ENCODE measurements around the gene STARD10. TPM values are rescaled to one million over a fixed set of nuclear protein-coding genes. Genes with fewer than 3 reads are reported as not detected.
A peak's percentile ranks its signal among the peaks of the same experiment; 100 is the strongest.

STARD10 gene
- total and polyA plus RNA-seq, 9 of the 15 experiments (the other 6 are each of a cell fraction or from before 2014, with no cell fraction given) = 0.15 to 52.9 (median 32.3) TPM

DNA sequence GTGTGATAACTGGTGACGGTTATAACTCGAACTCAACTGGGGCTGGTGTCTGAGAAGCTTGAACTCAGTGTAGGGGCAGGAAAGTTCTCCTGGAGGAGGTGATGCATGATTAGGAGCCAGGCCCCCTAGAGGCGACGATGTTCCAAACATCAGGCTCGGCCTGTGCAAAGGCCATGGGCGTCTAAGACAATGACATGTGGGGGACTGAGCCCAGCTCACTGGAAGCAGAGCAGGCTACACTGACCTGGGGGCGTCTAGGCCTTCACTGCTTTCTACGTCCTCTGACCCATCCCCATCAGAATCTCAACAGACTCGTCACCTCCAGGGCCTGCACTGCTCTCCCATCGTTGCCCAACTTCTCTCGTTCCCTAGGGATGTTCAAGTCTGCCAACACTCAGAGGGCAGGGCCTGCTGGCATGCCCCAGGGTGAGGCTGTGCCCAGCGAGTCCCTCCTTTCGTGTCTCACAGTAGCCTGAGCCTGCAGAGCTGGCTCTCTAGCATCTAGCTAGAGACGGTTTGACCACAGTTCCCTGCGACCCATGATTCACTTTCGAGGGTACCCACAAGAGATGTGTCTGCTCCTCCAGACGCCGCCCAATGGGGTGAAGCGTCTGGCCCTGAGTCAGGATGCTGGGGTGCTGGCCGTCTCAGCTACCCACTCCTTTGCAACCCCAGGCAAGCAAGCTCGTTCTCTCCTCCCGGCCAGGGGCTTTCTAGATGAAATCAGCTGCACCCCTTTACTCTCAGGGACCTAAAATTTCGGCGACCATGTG is 19.3 kb upstream of the STARD10 start (continued):
- TF ChIP-seq CREB3L1 (IDR thresholded peaks at IDR 0.05; ENCODE audit: borderline replicate concordance, low read depth) (peak; percentile 22; the same call in 1 of the 2 replicates), KLF10 (CRISPR knock-in tag; IDR thresholded peaks at IDR 0.05) (no peak), EP300 (IDR thresholded peaks at IDR 0.05; ENCODE audit: low read length) (no peak), NFXL1 (CRISPR knock-in tag; IDR thresholded peaks at IDR 0.05) (no peak), PHTF2 (CRISPR knock-in tag; IDR thresholded peaks at IDR 0.05) (no peak), RCOR1 (IDR thresholded peaks at IDR 0.05; ENCODE audit: borderline replicate concordance in 1 of 2, low read depth in 2 of 2, low read length in 2 of 2) (no peak), CHD1 (IDR thresholded peaks at IDR 0.05; ENCODE audit: low read length) (peak; percentile 75), ZNF282 (CRISPR knock-in tag; IDR thresholded peaks at IDR 0.05) (no peak), MAZ (CRISPR knock-in tag; conservative IDR thresholded peaks at IDR 0.05 in 1 of 2, IDR thresholded peaks at IDR 0.05 in 1 of 2) (0 out of 4 replicates have a peak, but pooled peaks of 1 of the 2 experiments have one; percentile 9), TSHZ1 (CRISPR knock-in tag; IDR thresholded peaks at IDR 0.05) (no peak), SOX6 (IDR thresholded peaks at IDR 0.05) (no peak), MITF (IDR thresholded peaks at IDR 0.05) (no peak), ZNF347 (CRISPR knock-in tag; IDR thresholded peaks at IDR 0.05; ENCODE audit: low read depth) (no peak), ERF (CRISPR knock-in tag; IDR thresholded peaks at IDR 0.05) (no peak), HNRNPH1 (optimal IDR thresholded peaks at IDR 0.05; ENCODE audit: low read depth, low read length) (no peak)
- TF ChIP-seq, protein P1, sequence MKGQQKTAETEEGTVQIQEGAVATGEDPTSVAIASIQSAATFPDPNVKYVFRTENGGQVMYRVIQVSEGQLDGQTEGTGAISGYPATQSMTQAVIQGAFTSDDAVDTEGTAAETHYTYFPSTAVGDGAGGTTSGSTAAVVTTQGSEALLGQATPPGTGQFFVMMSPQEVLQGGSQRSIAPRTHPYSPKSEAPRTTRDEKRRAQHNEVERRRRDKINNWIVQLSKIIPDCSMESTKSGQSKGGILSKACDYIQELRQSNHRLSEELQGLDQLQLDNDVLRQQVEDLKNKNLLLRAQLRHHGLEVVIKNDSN (CRISPR knock-in tag; IDR thresholded peaks at IDR 0.05) = no peak
- TF ChIP-seq, protein P2, sequence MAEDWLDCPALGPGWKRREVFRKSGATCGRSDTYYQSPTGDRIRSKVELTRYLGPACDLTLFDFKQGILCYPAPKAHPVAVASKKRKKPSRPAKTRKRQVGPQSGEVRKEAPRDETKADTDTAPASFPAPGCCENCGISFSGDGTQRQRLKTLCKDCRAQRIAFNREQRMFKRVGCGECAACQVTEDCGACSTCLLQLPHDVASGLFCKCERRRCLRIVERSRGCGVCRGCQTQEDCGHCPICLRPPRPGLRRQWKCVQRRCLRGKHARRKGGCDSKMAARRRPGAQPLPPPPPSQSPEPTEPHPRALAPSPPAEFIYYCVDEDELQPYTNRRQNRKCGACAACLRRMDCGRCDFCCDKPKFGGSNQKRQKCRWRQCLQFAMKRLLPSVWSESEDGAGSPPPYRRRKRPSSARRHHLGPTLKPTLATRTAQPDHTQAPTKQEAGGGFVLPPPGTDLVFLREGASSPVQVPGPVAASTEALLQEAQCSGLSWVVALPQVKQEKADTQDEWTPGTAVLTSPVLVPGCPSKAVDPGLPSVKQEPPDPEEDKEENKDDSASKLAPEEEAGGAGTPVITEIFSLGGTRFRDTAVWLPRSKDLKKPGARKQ (CRISPR knock-in tag; IDR thresholded peaks at IDR 0.05) = no peak

All from K562 (cell line).